HL-60 (cell line): Measurements from ENCODE around the gene CHN2.

Source experiments
- DNase-seq, 2 experiments: peaks; one replicate each; pipeline ENCODE4 v3.0.0-alpha.2; 2010 to 2020; ENCODE audit warnings: low read depth in 1 of 2, low spot score in 1 of 2
- H3K27ac ChIP-seq: fragments of 250-450 bp; sonication (Bioruptor Pico); replicated peaks from 2 replicates; pipeline ENCODE4 v1.5.1; 2020; ENCODE audit warnings: mild to moderate bottlenecking, moderate library complexity
- H3K27me3 ChIP-seq: fragments of 250-450 bp; sonication (Bioruptor Pico); 2 replicates; pipeline ENCODE4 v1.5.1; 2021; ENCODE audit warnings: mild to moderate bottlenecking, moderate library complexity; ENCODE audit not compliant: insufficient read depth, poor library complexity, severe bottlenecking
- H3K4me3 ChIP-seq: replicated peaks from 2 replicates; pipeline ENCODE4 v1.5.1; 2011; ENCODE audit warnings: mild to moderate bottlenecking, control low read depth, low read length; ENCODE audit not compliant: insufficient read depth
- CTCF ChIP-seq: IDR thresholded peaks from one replicate; pipeline ENCODE4 v1.5.1; 2011; ENCODE audit warnings: low read length, control low read depth, inconsistent platforms; ENCODE audit not compliant: insufficient read depth
- GABPA ChIP-seq: IDR thresholded peaks from 2 replicates; pipeline ENCODE4 v1.6.1; 2012; ENCODE audit warnings: low read depth
- POLR2AphosphoS5 ChIP-seq: IDR thresholded peaks from 2 replicates; pipeline ENCODE4 v1.6.1; 2012; ENCODE audit warnings: low read depth
- REST ChIP-seq: IDR thresholded peaks from 2 replicates; pipeline ENCODE4 v1.6.1; 2012; ENCODE audit warnings: low read depth; ENCODE audit not compliant: insufficient replicate concordance
- SPI1 ChIP-seq: IDR thresholded peaks from 2 replicates; pipeline ENCODE4 v1.6.1; 2012; ENCODE audit warnings: low read depth, mild to moderate bottlenecking, borderline replicate concordance

CHN2 gene

DNA sequence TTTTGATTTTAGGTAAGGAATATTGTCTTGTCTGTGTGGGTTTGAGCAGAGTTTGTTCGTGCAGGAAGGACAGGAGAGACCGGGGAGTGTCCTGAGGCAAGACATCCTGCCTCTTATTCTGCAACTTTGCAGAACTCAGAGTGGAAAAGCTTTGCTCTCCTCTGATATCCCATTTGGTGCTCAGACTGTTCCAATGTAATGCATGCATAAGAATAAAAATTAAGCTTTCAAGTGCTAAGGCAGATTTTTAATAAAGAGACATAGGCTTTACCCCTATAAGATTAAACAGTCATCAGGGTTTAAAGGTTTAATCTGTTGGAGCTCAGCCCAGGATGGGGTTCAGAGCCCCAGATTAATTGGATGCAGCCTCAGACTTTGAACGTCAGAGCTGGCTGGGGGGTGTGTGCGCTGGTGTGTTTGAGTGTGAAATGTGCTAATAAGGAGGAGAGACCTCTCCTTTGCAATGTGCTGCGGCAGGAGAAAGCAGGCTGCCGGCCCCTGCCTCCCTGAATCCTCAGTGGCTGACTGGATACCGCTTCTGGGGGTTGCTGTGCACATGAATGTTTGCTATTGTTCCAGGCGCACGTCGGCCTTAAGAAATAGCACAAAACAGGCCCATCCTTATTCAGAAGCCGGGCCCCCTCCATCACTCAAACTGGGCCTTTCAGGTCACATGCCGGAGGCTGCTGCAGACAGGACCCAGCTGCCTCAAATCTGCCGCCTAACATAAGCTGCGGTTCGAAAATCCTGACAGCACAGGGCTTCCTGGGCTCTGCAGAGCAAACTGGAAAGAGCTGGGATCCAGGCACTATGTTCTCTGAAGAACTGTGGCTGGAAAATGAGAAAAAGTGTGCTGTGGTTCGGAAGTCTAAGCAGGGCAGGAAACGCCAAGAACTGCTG is 285.0 kb downstream of the CHN2 start:
- H3K27ac ChIP-seq, result no peak overlapping the region
- H3K27me3 ChIP-seq, result peaks cover 4% of the 10 kb centered on the region
- no peak for DNase-seq
- H3K4me3 ChIP-seq, result no peak overlapping the region
- no peak for TF ChIP-seq CTCF
- TF ChIP-seq POLR2AphosphoS5, result no peak
- TF ChIP-seq SPI1, result no peak
- no peak for TF ChIP-seq GABPA
- TF ChIP-seq REST, result no peak

- Histone ChIP-seq H3K27me3 (no peaks in the 10 kb centered on the region), H3K27ac (no peak overlapping the region), H3K4me3 (no peak overlapping the region)
- DNase-seq, result no peak
- TF ChIP-seq CTCF, result no peak
- no peak for TF ChIP-seq GABPA
- TF ChIP-seq REST, result no peak
- no peak for TF ChIP-seq POLR2AphosphoS5
- no peak for TF ChIP-seq SPI1
Measured at GRCh38 chr7:29480451-29480850, 285.9 kb downstream of the CHN2 start.

DNA sequence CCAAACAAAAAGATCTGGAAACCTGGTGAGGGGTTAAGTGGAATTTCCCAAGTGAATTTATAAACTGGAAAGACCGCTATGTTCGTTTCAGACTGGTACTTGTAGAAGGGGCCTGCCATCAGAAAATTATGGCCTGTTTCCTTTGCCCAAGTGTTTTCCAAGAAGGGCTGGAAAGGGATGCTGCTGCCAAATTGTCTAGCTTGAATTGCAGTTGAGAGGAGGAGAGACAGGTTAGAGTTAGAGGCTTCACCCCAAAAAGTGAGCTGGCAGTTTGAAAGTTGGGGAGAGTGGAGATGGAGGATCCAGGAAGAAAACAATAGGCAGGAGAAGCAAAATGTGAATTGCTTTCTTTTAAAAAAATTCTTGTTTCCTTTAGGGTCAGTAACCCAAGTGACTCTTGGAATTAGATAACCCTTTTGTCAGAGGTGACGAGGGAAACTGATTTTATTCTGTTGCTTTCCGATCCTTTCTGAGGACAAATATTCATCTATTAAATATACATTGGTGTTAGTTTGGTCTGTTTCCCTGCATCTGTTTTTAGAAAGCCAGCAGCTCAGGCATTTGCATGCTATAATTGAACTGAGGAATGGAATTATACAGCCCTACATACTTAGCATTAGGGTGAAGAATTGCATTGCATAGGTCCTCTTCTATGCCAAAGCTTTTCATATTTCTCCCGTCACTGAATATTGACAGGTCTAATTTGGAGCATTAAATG is 286.5 kb downstream of the CHN2 start:
- H3K4me3 ChIP-seq, result no peak overlapping the region
- H3K27me3 ChIP-seq, result no peaks in the 10 kb centered on the region
- TF ChIP-seq SPI1, result no peak
- TF ChIP-seq GABPA, result no peak
- TF ChIP-seq REST, result no peak
- no peak for TF ChIP-seq POLR2AphosphoS5
- TF ChIP-seq CTCF, result no peak
- no peak overlapping the region for H3K27ac ChIP-seq
- DNase-seq, result no peak
